GM19455 (cell line): ENCODE measurements around the gene USH1C.

Experiments used
- ATAC-seq: cut with Tn5 transposase; IDR thresholded peaks from one replicate; pipeline ENCODE4 v1.9.1; 2021; ENCODE audit not compliant: unreplicated experiment

The USH1C gene

DNA sequence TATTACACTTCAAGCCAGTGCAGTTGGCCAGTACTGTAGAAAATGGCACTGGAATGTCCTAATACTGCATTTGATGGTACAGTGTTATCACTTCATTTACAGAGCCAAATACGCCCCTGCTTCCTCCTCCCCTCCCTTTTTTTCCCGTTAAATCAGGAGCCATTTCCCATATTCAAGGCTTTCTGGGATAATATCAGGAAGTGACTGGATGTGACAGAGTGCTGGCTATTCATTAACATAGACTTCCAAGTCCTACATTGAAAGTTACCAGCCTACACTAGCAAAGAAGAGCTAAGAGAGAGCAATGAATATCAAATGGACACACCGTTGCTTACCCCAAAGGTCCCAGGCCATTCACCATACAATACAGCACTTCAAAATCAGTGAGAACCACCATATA is 35.4 kb downstream of the USH1C start:
- no peak for ATAC-seq

DNA sequence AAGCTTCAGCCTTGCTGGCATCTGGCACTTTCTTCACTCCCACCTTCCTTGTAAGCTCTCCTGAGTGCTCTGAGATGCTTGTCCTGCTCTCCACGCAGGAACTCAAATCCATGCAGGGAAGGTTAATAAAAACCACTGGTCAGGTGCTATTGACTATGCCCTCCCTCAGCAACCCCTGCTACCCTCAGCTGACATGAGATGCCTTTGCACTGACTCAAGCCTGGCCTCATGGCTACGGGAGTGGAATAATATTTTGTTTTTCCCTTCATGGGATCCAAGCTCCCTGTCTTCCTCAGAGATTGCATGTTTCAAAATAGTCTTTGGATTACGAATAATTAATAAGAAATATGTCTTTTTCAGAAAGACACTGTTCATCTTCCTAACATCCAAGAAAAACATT is 35.9 kb downstream of the USH1C start:
- no peak for ATAC-seq

DNA sequence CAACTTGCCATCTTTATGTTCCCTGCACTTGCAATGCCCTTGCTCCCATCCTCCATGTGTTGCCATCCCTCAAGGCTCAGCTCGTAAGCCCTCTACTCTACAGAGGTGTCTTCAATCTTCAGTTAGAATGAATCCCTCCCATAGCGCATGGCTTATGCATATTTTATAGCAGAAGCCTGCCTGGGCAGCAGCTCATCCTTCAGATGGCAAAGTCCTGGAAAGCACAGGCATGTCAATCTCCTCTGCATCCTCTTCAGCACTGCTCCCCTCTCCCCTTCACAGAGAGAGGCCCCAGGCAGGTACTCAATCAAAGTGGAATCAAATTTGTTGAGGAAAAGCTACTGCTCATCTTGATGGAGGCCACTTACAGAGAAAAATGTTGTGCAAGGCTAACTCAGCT is 36.4 kb downstream of the USH1C start:
- no peak for ATAC-seq

DNA sequence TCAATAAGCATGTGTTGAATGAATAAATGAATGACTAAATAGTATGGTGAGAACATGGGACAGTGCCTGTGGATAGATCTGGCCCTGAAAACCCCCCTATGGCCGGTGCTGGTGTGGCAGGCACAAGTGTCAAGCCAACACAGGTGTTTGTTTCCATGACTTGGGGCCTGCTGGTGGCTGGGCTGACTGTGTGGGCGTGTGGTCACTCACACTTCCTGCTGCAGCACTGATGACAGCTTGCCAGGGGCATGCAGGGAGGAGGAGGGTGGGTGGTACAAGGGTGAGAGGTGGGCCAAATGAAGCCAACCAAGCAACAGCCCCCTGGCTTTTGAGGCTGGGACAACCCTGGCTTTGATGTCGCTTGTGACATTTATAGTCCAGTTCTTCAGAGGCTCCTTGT is 37.3 kb downstream of the USH1C start:
- no peak for ATAC-seq

DNA sequence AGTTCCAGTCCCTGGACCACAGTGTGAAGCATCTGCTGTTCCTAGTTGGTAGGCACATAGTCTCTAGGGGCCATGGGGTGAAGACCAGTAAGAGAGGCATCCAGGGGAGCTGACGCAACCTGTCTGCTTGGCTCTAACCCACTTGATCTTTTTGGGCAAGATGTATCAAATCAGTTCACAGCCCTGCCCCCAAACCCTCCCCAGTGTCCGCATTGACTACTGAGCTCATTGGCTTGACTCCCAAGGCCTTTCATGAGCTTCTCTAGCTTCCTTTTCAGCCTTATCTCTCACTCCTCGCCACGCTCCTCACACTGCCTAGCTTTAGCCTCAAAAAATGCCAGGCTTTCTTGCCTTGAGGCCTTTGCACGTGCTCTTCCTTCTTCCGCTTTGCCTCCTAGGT is 37.9 kb downstream of the USH1C start:
- ATAC-seq = no peak

DNA sequence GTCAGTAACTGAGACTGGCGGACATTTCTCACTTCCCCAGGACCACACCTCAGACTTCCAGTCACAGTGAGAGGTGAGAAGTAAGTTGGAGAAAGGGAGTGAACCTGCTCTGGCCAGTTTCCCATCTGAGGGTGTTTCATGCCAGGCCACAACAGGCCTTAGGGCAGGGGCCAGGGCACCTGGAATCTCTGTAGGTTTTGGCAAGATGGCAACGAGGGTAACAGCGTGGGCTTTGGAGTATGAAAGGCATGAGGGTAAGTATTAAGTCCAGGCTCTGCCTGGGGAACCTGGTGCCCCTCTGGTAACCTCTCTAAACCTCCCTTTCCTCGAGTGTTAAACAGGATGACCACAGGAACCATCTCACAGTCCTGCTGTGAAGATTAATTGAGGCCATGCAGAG is 39.1 kb downstream of the USH1C start:
- ATAC-seq = no peak

DNA sequence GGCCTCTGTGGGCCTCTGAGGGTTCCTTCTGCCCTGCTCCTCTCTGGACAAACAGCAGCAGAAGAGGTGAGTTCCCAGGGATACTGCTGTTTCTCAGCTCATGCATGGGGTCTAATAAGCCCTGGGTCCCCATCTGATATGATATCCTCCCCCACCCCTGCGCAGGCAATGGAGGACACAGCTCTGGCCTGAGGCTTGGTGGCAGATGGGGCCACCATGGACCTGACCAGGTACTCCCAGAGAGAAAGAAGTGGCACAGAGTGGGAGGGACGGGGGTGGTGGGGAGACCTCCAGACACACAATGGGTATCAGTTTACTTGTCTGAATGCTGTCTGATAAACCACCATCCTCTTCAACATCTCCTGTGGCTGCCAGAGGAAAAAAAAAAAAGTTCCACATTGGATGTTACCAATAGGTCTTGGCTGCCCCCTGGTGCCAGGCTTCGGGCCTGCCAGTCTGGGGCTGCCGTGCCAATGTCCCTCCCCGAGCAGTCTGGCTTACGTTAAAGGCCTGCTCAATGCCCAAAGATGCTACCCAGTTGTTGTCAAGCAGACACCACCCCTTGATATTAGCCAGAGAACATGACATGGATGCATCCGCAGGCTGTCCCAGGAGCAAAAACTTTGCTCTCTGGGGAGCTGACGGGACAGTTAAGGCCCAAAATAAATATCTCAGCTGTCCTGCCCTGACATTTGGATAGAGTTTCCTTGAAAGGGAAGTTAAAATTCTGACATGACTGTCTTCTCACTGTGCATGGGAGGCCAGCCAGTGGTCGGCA is 39.7 kb downstream of the USH1C start:
- ATAC-seq = no peak

DNA sequence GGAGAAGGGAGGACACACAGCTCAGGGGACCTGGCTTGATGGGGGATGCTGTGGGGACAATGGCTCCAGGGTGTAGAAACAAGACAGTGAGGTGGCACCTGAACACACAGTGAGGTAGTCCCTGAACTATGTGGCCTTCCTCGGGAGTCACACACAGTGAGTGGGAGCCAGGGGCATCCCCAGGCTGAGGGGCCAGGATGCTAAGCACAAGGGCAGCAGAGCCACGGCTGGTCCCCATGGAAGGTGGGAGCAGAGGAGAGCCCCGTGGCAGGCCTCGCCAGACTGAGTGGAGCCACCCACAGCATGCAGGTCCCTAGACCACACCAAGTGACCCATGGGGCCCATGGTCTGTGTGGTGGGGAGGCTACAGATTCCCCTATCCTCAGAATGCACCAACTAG is 41.6 kb downstream of the USH1C start:
- ATAC-seq = no peak

DNA sequence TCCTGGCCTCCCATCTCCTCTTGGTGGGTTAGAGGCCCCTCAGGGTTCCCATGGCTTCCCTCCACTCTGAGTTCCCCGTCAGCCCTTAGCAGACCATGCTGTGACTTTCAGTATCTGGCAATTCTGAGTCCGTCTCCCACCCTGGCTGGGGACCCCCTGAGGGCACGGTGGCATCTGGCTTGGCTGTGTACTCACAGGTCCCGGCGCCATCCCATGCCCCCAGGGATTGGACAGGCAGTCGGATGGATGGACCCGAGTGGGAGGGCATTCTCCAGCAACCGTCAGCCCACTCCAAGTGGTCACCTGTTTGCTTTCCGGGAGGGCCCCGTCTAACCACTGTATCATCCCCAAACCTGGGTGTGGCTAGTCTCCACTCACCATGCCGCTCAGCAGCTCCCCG is 43.5 kb downstream of the USH1C start:
- ATAC-seq = no peak

DNA sequence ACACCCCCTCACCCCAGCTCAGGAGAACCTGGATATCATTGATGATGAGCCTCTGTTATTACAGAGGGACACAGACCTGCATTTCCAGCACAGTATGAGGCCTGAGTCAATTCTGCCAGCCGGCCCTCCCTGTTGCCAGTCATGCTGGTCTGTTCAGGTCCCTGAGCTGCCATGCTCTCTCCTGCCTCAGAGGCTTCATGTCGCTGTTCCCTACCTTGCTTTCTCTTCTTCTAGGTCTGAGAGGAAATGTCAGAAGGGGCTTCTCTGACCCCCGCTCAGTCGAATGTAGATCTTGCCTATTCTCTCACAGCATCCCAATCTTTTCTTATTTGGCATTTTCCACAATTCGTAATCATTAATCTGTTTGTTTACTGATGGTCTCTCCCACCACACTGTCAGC is 45.7 kb downstream of the USH1C start:
- no peak for ATAC-seq

DNA sequence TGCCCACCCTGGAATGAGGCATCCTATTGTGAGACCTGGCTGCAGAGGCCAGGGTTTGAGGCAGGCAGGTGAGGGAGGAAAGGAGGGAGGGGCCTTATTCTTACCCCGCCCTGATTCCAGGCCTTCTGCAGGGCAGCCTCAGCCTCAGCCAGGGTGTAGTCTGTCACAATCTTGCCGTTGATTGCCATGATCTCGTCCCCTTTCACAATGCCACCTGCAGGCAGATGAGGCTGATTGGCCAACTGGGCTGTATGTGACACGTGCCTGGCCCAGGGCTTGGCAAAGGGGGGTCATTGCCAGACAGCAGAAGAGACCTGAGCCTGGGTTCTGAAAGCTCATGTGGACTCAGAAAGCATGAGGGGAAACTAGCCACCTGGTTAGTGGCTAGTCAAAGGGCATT is 46.2 kb downstream of the USH1C start:
- no peak for ATAC-seq

DNA sequence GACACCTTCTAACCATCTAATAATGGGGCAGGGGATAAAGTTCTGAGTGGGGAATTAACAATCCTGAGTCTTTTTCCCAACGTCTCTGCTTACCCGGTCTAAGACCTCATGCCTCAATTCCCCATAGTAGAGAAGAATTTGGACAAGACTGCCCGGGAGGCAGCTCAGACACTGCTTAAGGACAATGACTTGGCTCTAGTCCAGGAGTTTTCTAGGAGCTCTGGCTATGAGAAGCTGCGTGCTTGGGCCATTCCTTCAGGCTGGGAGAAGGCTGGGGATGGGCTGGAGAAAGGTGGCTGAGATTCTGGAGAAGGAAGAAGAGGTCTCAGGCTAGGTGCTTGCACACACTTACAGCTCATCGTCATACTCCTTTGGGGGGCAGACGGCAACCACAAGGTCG is 47.8 kb downstream of the USH1C start:
- ATAC-seq = no peak

DNA sequence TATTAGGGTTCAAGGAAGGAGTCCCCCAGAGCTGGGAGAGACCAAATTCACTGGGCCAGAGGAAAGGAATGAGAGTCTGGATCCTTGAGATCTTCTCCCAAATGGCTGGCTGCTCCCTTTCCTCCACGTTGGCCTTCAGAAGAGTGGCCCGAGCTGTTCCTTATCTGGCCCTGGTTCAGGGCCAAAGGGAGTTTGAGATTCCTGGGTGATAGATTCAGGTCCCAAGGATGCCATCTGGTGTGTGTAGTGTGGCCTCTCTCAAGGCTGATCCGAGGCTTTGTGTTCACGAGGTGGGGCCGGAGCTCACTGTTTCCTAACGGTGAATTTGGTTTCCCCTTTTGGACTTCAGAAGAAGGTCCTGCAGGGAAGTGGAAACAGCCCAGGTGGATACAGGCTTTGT is 50.2 kb downstream of the USH1C start:
- ATAC-seq = no peak

DNA sequence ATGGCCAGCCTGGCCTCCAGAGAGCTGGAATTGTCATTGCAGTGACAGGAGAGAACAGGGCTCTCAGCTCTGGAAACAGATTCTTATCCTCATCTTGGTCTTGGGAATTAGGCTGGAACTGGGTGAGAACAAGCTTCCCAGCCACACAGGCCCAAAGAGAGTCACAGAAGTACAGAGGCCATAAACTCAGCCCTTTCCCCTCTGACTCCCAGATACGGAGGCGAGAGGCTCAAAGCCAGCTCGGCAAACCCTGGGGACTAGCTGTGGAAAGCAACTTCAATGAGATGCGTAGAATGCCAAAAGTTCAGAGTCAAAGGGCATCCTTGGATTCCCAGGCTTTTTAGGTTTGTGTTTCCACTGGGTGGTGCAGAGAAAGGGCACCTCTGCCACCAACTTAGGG is 53.3 kb downstream of the USH1C start:
- no peak for ATAC-seq

DNA sequence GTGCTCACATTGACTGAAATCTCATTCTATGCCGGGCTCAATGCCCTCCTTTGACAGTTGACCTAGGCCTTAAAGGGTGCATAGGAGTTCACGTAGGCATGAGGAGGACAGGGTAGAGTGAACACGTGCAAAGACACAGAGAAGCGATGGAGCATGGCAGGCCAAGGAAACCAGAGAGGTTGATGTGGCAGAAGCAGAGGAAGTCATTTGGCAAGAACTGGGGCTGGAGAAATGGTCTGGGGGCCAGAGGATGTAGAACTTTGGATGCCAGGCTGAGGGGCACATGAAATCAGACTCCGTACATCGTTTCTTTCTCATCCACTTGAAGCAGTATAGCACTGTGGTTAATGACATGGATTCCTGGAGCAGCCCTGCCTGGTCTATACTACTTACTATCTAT is 54.0 kb downstream of the USH1C start:
- no peak for ATAC-seq

DNA sequence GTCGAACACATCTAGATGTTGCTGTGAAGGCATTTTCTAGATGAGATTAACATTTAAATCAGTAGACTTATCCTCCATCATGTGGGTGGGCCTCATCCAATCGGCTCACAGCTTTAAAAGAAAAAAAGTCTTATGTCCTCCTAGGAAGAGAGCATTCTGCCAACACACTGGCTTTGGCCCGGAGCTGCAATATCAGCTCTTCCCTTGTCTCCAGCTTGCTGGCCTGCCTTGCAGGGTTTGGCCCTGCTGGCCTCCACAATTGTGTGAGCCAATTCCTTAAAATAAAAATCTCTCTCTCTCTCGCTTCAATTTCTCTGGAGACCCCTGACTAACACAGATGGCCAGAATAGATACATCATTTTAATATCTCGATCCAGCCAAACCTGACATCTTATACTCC is 54.5 kb downstream of the USH1C start:
- no peak for ATAC-seq

DNA sequence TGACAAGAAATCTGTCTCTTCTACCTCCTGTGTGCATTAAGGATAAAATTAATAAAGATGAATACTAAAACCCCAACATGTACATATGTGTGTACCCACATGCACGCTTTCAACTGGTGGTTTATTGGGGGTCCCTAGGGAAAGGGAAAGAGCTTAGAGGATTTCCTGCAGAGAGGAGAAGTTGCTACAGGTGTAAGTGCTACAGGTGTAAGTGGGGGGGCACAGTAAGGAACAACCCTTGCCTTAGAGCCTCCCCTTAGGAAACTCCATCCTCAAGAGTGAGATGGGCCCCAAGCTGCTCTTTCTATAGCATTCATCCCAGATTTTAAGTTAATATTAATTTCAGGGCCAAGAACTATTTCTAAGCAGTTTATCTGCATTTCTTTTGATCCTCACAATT is 55.7 kb downstream of the USH1C start:
- no peak for ATAC-seq

DNA sequence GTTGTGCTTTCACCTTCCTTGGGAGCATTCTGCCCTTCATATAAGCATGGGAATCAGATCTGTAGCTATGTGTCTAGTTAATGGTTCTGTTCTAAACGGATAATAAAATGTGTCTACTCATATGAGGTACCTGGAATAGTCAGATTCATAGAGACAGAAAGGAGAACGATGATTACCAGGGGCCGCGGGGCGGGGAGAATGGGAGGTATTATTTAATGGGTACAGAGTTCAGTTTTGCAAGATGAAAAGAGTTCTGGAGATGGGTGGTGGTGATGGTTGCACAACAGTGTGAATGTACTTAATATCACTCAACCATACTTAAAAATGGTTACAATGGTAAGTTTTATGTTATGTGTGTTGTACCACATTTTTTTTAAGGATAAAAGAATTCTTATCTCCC is 57.6 kb downstream of the USH1C start:
- ATAC-seq = no peak

DNA sequence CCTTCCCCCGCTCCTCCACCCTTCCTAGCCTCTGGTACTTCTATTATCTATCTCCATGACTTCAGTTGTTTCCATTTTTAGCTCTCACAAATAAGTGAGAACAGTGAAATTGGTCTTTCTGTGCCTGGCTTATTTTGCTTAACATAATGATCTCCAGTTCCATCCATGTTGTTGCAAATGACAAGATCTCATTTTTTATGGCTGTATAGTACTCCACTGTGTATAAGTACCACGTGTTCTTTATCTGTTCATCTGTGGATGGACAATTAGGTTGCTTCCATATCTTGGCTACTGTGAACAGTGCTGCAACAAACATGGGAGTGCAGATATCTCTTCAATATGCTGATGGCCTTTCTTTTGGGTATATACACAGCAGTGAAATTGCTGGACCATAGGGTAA is 60.7 kb downstream of the USH1C start:
- no peak for ATAC-seq

DNA sequence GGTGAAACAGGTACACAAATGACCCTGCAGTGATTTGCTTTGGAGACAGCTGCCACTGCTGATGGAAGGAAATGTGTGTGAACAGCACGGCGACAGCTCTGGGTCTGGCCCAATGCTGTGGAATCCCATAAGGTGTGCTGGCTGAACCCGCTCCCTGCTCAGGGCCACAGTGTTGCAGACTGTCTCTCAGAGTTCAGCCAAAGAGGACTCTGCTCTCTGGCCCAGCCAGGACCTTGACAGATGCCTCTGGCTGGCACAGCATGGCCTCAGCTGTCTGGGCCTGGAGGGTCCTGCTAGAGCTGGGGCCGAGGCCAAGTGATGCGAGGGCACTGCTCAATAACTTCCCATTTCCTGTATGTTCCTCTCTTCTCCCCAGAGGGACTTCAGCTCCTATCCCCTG is 62.3 kb downstream of the USH1C start:
- no peak for ATAC-seq

DNA sequence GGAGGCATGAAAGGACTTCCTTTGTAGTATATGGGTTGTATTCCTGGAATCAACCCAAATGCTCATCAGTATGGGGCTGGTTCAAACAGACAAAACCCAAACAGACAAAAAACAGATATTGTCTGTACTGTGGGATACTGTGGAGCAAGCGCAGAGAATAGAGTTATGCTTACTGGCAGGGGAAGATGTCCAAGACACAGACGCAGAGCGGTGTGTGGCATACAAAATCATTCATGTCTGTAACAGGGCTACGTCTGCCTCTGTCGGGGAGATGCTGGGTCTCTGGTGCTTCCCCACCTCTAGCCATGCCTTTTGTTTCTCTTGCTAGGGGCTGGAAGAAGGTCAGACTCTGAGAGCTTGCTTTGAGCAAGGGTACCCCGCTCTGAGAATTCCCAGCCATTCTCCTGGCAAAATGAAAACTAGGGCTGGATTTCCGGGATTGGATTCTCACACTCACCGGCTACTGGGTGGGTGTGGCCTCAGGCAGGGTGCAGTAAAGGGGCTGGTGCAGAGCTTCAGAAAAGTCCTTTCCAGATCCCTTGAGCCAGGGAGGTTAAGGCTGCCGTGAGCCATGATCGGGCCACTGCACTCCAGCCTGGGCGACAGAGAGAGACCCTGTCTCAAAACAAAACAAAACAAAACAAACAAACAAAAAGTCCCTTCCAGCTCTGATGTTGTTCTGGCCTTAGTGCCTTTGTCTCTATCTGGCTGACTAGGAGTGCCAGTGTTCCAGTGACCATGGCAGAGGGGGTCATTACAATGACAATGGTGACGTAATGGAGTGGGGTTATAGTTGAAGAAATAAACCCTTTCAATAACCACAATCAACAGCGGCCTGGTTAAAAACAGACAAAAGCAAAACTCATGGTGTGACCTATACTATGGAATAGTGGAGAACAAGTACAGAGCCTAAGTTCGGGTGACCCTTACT is 64.7 kb downstream of the USH1C start:
- ATAC-seq = no peak

DNA sequence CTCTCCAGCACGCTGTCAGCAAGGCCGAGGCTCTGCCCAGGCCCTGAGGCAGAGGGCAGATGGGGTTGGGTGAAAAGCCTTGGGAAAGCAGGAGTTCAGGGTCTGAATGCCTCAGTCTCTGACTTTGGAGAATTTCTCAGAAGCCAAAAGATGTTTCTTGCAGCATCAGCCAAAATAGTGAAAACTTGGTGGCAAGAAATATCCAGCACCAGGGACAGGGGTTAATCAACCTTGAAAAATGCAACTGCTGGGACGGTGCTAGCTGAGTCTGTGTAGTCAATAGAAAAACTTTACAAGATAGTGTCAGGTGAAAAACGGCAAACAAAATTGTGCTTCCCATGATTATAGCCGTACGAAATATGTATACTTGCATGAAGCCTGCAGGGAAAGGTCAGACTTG is 66.1 kb downstream of the USH1C start:
- ATAC-seq = no peak
